HG02970 (cell line): ENCODE measurements around the gene PHC2.

Experiments used
- ATAC-seq: cut with Tn5 transposase; IDR thresholded peaks from one replicate; pipeline ENCODE4 v1.9.1; 2021; ENCODE audit warnings: mild to moderate bottlenecking, moderate library complexity, moderate number of reproducible peaks; ENCODE audit not compliant: unreplicated experiment, low FRiP score

The PHC2 gene

GRCh38 chr1:33372162-33372561, 58.7 kb downstream of the PHC2 start:
- ATAC-seq, result no peak

GRCh38 chr1:33371334-33371733, 59.6 kb downstream of the PHC2 start:
- no peak for ATAC-seq

- no peak for ATAC-seq
Observed at GRCh38 chr1:33370827-33371226, 60.1 kb downstream of the PHC2 start.

- ATAC-seq, result no peak
Observed at GRCh38 chr1:33370301-33370700, 60.6 kb downstream of the PHC2 start.

- no peak for ATAC-seq
Observed at GRCh38 chr1:33369764-33370163, 61.1 kb downstream of the PHC2 start.

- ATAC-seq, result no peak
Observed at GRCh38 chr1:33369081-33369480, 61.8 kb downstream of the PHC2 start.

- ATAC-seq, result no peak
Observed at GRCh38 chr1:33368431-33368830, 62.5 kb downstream of the PHC2 start.

GRCh38 chr1:33367485-33368405, 63.1 kb downstream of the PHC2 start:
- ATAC-seq, result peak; percentile 64

- no peak for ATAC-seq
Observed at GRCh38 chr1:33366762-33367484, 64.0 kb downstream of the PHC2 start.

- ATAC-seq, result no peak
Observed at GRCh38 chr1:33365560-33365997, 65.3 kb downstream of the PHC2 start.

- ATAC-seq, result no peak
Observed at GRCh38 chr1:33364565-33364918, 66.4 kb downstream of the PHC2 start.

GRCh38 chr1:33363470-33363861, 67.4 kb downstream of the PHC2 start:
- no peak for ATAC-seq

- ATAC-seq, result no peak
Observed at GRCh38 chr1:33363021-33363420, 67.9 kb downstream of the PHC2 start.

GRCh38 chr1:33361532-33362235, 69.2 kb downstream of the PHC2 start:
- no peak for ATAC-seq

- no peak for ATAC-seq
Observed at GRCh38 chr1:33360367-33360766, 70.5 kb downstream of the PHC2 start.

- no peak for ATAC-seq
Observed at GRCh38 chr1:33359931-33360330, 71.0 kb downstream of the PHC2 start.

- ATAC-seq, result no peak
Observed at GRCh38 chr1:33358795-33359503, 71.9 kb downstream of the PHC2 start.

- ATAC-seq, result no peak
Observed at GRCh38 chr1:33358114-33358794, 72.6 kb downstream of the PHC2 start.

GRCh38 chr1:33357099-33357498, 73.8 kb downstream of the PHC2 start:
- ATAC-seq, result no peak
